Neural cell (in vitro differentiated cells): ENCODE measurements around the gene ST3GAL4. TPM values are rescaled to one million over a fixed set of nuclear protein-coding genes. Genes with fewer than 3 reads are reported as not detected.

Experiments
- H2AFZ ChIP-seq: fragments of 200-600, 300-800 bp; sonication (generic), shearing (Covaris generic); 2 replicates; pipeline ENCODE4 v1.6.0; 2014; ENCODE audit warnings: low read depth, mild to moderate bottlenecking, antibody characterized with exemption, low read length, moderate library complexity
- H3F3A ChIP-seq: fragments of 200-600 bp; shearing (Covaris generic); 2 replicates; pipeline ENCODE4 v1.6.1; 2016; ENCODE audit warnings: mild to moderate bottlenecking, moderate library complexity, mixed read lengths, antibody characterized with exemption, low read length; ENCODE audit not compliant: insufficient read depth, poor library complexity, severe bottlenecking
- H3K27ac ChIP-seq: fragments of 200-600, 300-800 bp; sonication (generic), shearing (Covaris generic); 2 replicates; pipeline ENCODE4 v1.5.1; 2014; ENCODE audit warnings: mild to moderate bottlenecking, low read length, moderate library complexity
- H3K27me3 ChIP-seq: fragments of 300-800, 200-600 bp; sonication (generic), shearing (Covaris generic); 2 replicates; pipeline ENCODE4 v1.6.0; 2014; ENCODE audit warnings: mild to moderate bottlenecking, low read depth, low read length, moderate library complexity; ENCODE audit not compliant: insufficient read depth
- H3K36me3 ChIP-seq: fragments of 300-800, 200-600 bp; sonication (generic), shearing (Covaris generic); 2 replicates; pipeline ENCODE4 v1.5.1; 2014; ENCODE audit warnings: mild to moderate bottlenecking, antibody characterized with exemption, low read length, moderate library complexity; ENCODE audit not compliant: insufficient read depth
- H3K4me2 ChIP-seq: fragments of 300-800, 200-600 bp; sonication (generic), shearing (Covaris generic); 2 replicates; pipeline ENCODE4 v1.6.0; 2014; ENCODE audit warnings: mild to moderate bottlenecking, low read length
- H3K4me3 ChIP-seq: fragments of 300-800, 200-600 bp; sonication (generic), shearing (Covaris generic); 2 replicates; pipeline ENCODE4 v1.5.1; 2014; ENCODE audit warnings: mild to moderate bottlenecking, low read length, moderate library complexity
- H3K79me2 ChIP-seq: fragments of 200-600 bp; shearing (Covaris generic); replicated peaks from 2 replicates; pipeline ENCODE4 v1.6.0; 2014; ENCODE audit warnings: mild to moderate bottlenecking, low read length, moderate library complexity; ENCODE audit not compliant: insufficient read depth
- H3K9ac ChIP-seq: fragments of 300-800, 200-600 bp; sonication (generic), shearing (Covaris generic); 2 replicates; pipeline ENCODE4 v1.6.1; 2016; ENCODE audit warnings: mild to moderate bottlenecking, low read length, mixed read lengths
- H3K9me2 ChIP-seq: fragments of 200-600 bp; shearing (Covaris generic); 2 replicates; pipeline ENCODE4 v1.6.1; 2016; ENCODE audit warnings: mild to moderate bottlenecking, low read length, mixed read lengths; ENCODE audit not compliant: insufficient read depth
- H3K9me3 ChIP-seq: fragments of 200-600, 300-800 bp; sonication (generic), shearing (Covaris generic); 2 replicates; pipeline ENCODE4 v1.6.1; 2016; ENCODE audit warnings: mild to moderate bottlenecking, mixed run types, low read length, moderate library complexity, mixed read lengths
- H4K20me1 ChIP-seq: fragments of 200-600 bp; shearing (Covaris generic); 2 replicates; pipeline ENCODE4 v1.6.1; 2016; ENCODE audit warnings: mild to moderate bottlenecking, mixed run types; ENCODE audit not compliant: insufficient read depth
- CTCF ChIP-seq: fragments of 450-650 bp; IDR thresholded peaks from 2 replicates; pipeline ENCODE4 v1.5.1; 2014; ENCODE audit warnings: antibody characterized with exemption, mild to moderate bottlenecking, moderate library complexity; ENCODE audit not compliant: poor library complexity, severe bottlenecking
- EP300 ChIP-seq: fragments of 450-650 bp; conservative IDR thresholded peaks from 2 replicates; pipeline ENCODE4 v1.6.1; 2014; ENCODE audit warnings: antibody characterized with exemption, mild to moderate bottlenecking, moderate library complexity; ENCODE audit not compliant: poor library complexity, severe bottlenecking
- EZH2 ChIP-seq: fragments of 200-600, 300-800 bp; shearing (Covaris generic), sonication (generic); IDR thresholded peaks from 2 replicates; pipeline ENCODE4 v1.6.1; 2014; ENCODE audit warnings: antibody characterized with exemption, low read length, borderline replicate concordance, mild to moderate bottlenecking; ENCODE audit not compliant: insufficient read depth, poor library complexity, severe bottlenecking
- MXI1 ChIP-seq: fragments of 450-650 bp; conservative IDR thresholded peaks from 2 replicates; pipeline ENCODE4 v1.6.1; 2014; ENCODE audit warnings: antibody characterized with exemption, mild to moderate bottlenecking; ENCODE audit not compliant: poor library complexity, severe bottlenecking
- RAD21 ChIP-seq: fragments of 450-650 bp; conservative IDR thresholded peaks from 2 replicates; pipeline ENCODE4 v1.6.1; 2014; ENCODE audit warnings: antibody characterized with exemption, mild to moderate bottlenecking, moderate library complexity
- SMC3 ChIP-seq: fragments of 450-650 bp; conservative IDR thresholded peaks from 2 replicates; pipeline ENCODE4 v1.6.1; 2014; ENCODE audit warnings: antibody characterized with exemption, mild to moderate bottlenecking, moderate library complexity; ENCODE audit not compliant: poor library complexity
- TAF1 ChIP-seq: IDR thresholded peaks from 2 replicates; pipeline ENCODE4 v1.6.1; 2012; ENCODE audit warnings: low read depth
- polyA plus RNA-seq: library from polyadenylated mRNA; depleted of rRNA; stranded (reverse); fragments of >200 nt; gene quantifications from 2 replicates; pipeline ENCODE4 v1.2.3, GENCODE V29; 2014
- TF ChIP-seq, protein P1 (sequence below): IDR thresholded peaks from 2 replicates; pipeline ENCODE4 v1.6.1; 2012; ENCODE audit warnings: borderline replicate concordance

ST3GAL4 gene
- polyA plus RNA-seq, 1 donor from 2014 or later = 46.1 TPM

DNA sequence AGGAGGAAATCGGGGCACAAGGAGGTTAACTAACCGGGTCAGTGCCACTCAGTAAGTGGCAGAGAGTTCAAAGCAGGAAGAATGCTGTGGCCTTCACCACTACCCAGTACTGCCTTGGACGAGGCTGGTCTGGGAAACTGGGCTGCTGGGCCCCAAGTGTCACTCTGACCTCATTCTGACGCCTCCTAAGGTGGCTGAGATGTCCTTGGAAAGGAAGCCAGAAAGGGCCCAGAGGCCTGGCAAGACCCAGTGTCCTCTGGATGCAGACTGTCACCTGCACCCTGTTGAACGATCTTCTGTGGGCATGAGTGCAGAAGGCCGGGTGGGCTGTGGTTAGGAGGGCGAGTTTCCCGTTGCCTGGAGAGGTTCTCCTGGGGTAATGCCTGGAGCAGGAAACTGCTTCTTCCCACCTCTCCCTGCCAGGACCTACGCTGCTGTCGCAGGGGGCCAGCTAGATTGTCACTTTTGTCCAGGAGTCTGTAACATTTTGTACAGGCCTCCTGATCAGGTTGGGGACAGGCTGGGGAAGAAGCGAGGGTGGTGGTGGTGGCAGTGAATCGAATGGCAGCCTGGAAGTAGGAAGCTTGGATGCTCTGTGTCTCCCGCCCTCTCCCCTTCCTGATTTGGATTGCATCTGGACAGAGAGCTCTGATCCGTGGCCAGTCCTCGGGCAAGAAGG is 105.1 kb downstream of the ST3GAL4 start:
- Histone ChIP-seq H3K79me2 (no peaks in the 10 kb centered on the region), H3K27ac (no peak overlapping the region)

DNA sequence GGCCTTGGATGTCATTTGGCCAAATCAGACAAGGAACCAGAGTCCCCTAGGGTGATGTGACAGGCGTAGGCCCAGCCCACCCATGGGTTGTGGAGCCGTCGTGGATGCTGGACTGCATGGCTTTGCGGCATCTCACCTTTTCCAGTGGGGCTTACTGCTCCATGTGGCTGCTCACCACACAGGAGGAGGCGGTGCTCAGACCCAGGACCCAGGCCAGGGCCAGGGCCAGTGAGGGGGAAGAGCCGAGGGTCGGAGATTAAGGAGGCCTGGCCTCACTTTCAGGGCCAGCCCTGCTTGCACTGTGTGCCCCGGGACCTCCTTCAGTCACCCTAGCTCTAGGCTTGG is 105.6 kb downstream of the ST3GAL4 start:
- Histone ChIP-seq H3F3A (no peaks in the 10 kb centered on the region), H3K9me3 (no peaks in the 10 kb centered on the region), H3K4me2 (no peak overlapping the region), H3K27me3 (no peaks in the 10 kb centered on the region), H4K20me1 (no peaks in the 10 kb centered on the region), H3K4me3 (no peak overlapping the region), H3K9me2 (no peaks in the 10 kb centered on the region), H2AFZ (no peak overlapping the region), H3K27ac (no peak overlapping the region), H3K79me2 (no peaks in the 10 kb centered on the region), H3K36me3 (no peaks in the 10 kb centered on the region), H3K9ac (no peak overlapping the region)
- TF ChIP-seq CTCF = no peak
- no peak for TF ChIP-seq TAF1

More for the DNA sequence above, 105.1 kb downstream of the ST3GAL4 start:
- Histone ChIP-seq H3K27me3 (no peaks in the 10 kb centered on the region), H3K9ac (no peak overlapping the region), H3K9me2 (no peaks in the 10 kb centered on the region), H3K36me3 (no peaks in the 10 kb centered on the region), H3K4me3 (no peak overlapping the region), H4K20me1 (no peaks in the 10 kb centered on the region), H2AFZ (no peak overlapping the region), H3K4me2 (no peak overlapping the region), H3K9me3 (no peaks in the 10 kb centered on the region), H3F3A (no peaks in the 10 kb centered on the region)
- TF ChIP-seq, protein P1, sequence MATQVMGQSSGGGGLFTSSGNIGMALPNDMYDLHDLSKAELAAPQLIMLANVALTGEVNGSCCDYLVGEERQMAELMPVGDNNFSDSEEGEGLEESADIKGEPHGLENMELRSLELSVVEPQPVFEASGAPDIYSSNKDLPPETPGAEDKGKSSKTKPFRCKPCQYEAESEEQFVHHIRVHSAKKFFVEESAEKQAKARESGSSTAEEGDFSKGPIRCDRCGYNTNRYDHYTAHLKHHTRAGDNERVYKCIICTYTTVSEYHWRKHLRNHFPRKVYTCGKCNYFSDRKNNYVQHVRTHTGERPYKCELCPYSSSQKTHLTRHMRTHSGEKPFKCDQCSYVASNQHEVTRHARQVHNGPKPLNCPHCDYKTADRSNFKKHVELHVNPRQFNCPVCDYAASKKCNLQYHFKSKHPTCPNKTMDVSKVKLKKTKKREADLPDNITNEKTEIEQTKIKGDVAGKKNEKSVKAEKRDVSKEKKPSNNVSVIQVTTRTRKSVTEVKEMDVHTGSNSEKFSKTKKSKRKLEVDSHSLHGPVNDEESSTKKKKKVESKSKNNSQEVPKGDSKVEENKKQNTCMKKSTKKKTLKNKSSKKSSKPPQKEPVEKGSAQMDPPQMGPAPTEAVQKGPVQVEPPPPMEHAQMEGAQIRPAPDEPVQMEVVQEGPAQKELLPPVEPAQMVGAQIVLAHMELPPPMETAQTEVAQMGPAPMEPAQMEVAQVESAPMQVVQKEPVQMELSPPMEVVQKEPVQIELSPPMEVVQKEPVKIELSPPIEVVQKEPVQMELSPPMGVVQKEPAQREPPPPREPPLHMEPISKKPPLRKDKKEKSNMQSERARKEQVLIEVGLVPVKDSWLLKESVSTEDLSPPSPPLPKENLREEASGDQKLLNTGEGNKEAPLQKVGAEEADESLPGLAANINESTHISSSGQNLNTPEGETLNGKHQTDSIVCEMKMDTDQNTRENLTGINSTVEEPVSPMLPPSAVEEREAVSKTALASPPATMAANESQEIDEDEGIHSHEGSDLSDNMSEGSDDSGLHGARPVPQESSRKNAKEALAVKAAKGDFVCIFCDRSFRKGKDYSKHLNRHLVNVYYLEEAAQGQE = no peak
- no peak for TF ChIP-seq EZH2
- TF ChIP-seq EP300 = no peak
- TF ChIP-seq CTCF = no peak
- no peak for TF ChIP-seq TAF1
- no peak for TF ChIP-seq RAD21
- no peak for TF ChIP-seq SMC3
- no peak for TF ChIP-seq MXI1
